Ovary (tissue), 10 donors: Measurements from ENCODE around the gene PRR27. TPM values are rescaled to one million over a fixed set of nuclear protein-coding genes. Genes with fewer than 3 reads are reported as not detected.

Experiments used
- DNase-seq, 5 donors: peaks; one replicate each; pipeline ENCODE4 v3.0.0-alpha.2; 2019 to 2020
- H3K27ac ChIP-seq, 2 donors: fragments of 200-600 bp; one replicate each; pipeline versions ENCODE4 v1.5.1 to v1.8.0; 2019 to 2022
- H3K27me3 ChIP-seq: fragments of 200-600 bp; one replicate; pipeline ENCODE4 v1.8.0; 2022
- H3K36me3 ChIP-seq: fragments of 200-600 bp; sonication (generic); one replicate; pipeline ENCODE4 v1.5.1; 2019
- H3K4me1 ChIP-seq: one replicate; pipeline ENCODE4 v1.8.1; 2013; ENCODE audit warnings: mild to moderate bottlenecking, moderate library complexity; ENCODE audit not compliant: insufficient read depth
- H3K4me3 ChIP-seq: fragments of 200-600 bp; sonication (generic); one replicate; pipeline ENCODE4 v1.5.1; 2017
- H3K9me3 ChIP-seq, 2 donors: fragments of 200-600 bp in 1 of 2; sonication (generic) in 1 of 2; one replicate each; pipeline versions ENCODE4 v1.5.1 to v1.8.1; 2013 to 2019; ENCODE audit warnings: mild to moderate bottlenecking in 1 of 2, moderate library complexity in 1 of 2
- EP300 ChIP-seq: sonication (generic); formaldehyde crosslinking; IDR thresholded peaks from one replicate; pipeline ENCODE4 v1.6.1; 2017; ENCODE audit warnings: antibody characterized with exemption
- POLR2A ChIP-seq: fragments of 450-650 bp; IDR thresholded peaks from one replicate; pipeline ENCODE4 v1.6.1; 2017; ENCODE audit warnings: antibody characterized with exemption, mild to moderate bottlenecking, moderate library complexity
- WGBS, 3 donors: extraction: QIAGEN DNeasy Blood & Tissue Kit in 1 of 3; methylation state at CpG; one replicate each; pipeline versions ENCODE4 v1.1.5 to v1.1.7; 2013 to 2017; 5-methylcytosine and 5-hydroxymethylcytosine counted together
- intact Hi-C, 4 donors: fragments of 100-400 bp; cut with DNase I; formaldehyde crosslinking; loops; one replicate each; pipeline versions ENCODE4 v1.11.0 to v1.15.1; 2022 to 2023
- long read RNA-seq, 3 donors: library from polyadenylated mRNA in 2 of 3; unstranded in 2 of 3; transcript quantifications; one replicate each; pipeline ENCODE4 v2.0.0 and lab custom pipeline, GENCODE V29; 2021 to 2026
- polyA plus RNA-seq, 2 donors: library from polyadenylated mRNA; stranded (reverse); fragments of 200-250 nt in 1 of 2; fragments of 350-450 nt in 1 of 2; fragmentation: Illumina TruSeq in 1 of 2; extraction: RNeasy Lipid Tissue Mini Kit (QIAGEN cat#74804) in 1 of 2; gene quantifications; one replicate each; pipeline ENCODE4 v1.2.3, GENCODE V29; 2013 to 2014
- total RNA-seq, 7 donors: library from RNA; depleted of rRNA in 2 of 7; stranded (reverse); fragments of >200 nt in 2 of 7; fragmentation: NEBNext Ultra II Directional in 3 of 7; extraction: Animal tissue kit (Norgen Biotek cat#: 25700) in 3 of 7; gene quantifications; one replicate each; pipeline versions ENCODE4 v1.1.0 to v1.2.4, GENCODE V29; 2016 to 2023
- TF ChIP-seq, protein P1 (sequence below), 3 donors: fragments of 450-650 bp in 2 of 3; fragments of 200-600 bp in 1 of 3; IDR thresholded peaks; one replicate each; pipeline versions ENCODE4 v1.5.1 to v1.8.0; 2016 to 2022; ENCODE audit warnings: antibody characterized with exemption in 3 of 3, mild to moderate bottlenecking in 1 of 3
- donor health status: DM: no; HTN: no; CAD: no; lungs with moderate emphysema.
- donor health status: DM: no; HTN: no; CAD: no.
- donor health status: Bipolar disorder and iron deficiency.
- donor health status: DM: yes; HTN: yes; CAD: no.
- donor health status: DM: no; HTN: no; CAD: no.
- donor health status: DM: yes; HTN: yes; CAD: no.

PRR27 gene
- total RNA-seq (not detected), polyA plus RNA-seq (not detected)
- long read RNA-seq, donor 1 = 0 reads
- long read RNA-seq, donor 2 = 0 reads
- long read RNA-seq, donor 3 = 0 reads

GRCh38 chr4:70153937-70154336 lies at the start of gene PRR27:
Gene PRR27, plus strand, starts transcription at chr4:70154237. Its CDS starts 139 bp downstream, at chr4:70154376.
- H3K36me3 ChIP-seq = no peaks in the 10 kb centered on the region
- H3K4me1 ChIP-seq = no peaks in the 10 kb centered on the region
- TF ChIP-seq POLR2A = no peak
- TF ChIP-seq, protein P1, sequence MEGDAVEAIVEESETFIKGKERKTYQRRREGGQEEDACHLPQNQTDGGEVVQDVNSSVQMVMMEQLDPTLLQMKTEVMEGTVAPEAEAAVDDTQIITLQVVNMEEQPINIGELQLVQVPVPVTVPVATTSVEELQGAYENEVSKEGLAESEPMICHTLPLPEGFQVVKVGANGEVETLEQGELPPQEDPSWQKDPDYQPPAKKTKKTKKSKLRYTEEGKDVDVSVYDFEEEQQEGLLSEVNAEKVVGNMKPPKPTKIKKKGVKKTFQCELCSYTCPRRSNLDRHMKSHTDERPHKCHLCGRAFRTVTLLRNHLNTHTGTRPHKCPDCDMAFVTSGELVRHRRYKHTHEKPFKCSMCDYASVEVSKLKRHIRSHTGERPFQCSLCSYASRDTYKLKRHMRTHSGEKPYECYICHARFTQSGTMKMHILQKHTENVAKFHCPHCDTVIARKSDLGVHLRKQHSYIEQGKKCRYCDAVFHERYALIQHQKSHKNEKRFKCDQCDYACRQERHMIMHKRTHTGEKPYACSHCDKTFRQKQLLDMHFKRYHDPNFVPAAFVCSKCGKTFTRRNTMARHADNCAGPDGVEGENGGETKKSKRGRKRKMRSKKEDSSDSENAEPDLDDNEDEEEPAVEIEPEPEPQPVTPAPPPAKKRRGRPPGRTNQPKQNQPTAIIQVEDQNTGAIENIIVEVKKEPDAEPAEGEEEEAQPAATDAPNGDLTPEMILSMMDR (IDR thresholded peaks at IDR 0.05) = no peak
- TF ChIP-seq EP300 = no peak
- DNase-seq = no peak
- no peak within 1 kb of the TSS for H3K27ac ChIP-seq
- intact Hi-C loops = no loop called here
- WGBS, 3 donors = 89 to 91% (median 90%) methylated on average over 3 of the region's 3 CpGs
- H3K27me3 ChIP-seq = no peaks in the 10 kb centered on the region
- no peak within 1 kb of the TSS for H3K4me3 ChIP-seq
- no peaks in the 10 kb centered on the region for H3K9me3 ChIP-seq

GRCh38 chr4:70110917-70111316 lies 43.1 kb upstream of the PRR27 start:
- TF ChIP-seq POLR2A = no peak
- TF ChIP-seq, protein P1 (IDR thresholded peaks at IDR 0.05) = no peak
- no peak for TF ChIP-seq EP300
- H3K9me3 ChIP-seq = no peaks in the 10 kb centered on the region
- H3K27me3 ChIP-seq = no peaks in the 10 kb centered on the region
- intact Hi-C loops = no loop called here
- no peak for DNase-seq
- H3K36me3 ChIP-seq = no peaks in the 10 kb centered on the region
- no peak overlapping the region for H3K27ac ChIP-seq
- H3K4me1 ChIP-seq = no peaks in the 10 kb centered on the region
- no peak overlapping the region for H3K4me3 ChIP-seq

DNA sequence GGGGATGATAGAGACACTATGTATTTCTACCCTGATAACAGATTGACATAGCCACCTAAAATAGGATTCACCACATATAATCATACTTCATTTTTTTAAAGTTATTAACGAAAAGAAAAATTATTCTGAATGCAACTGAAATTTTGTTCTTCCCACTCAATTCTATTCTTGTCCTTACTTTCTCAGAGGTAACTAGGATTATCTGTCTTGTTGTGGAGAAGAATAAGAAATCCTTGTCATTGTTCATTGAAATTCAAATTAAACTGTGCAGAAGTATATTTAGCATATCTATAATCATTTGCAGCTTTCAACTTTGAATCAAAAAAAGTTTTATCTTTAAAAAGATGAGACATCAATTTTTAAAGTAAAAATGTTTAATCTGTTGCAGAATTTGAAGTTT lies 40.4 kb upstream of the PRR27 start:
- intact Hi-C loops = no loop called here
- H3K9me3 ChIP-seq = no peaks in the 10 kb centered on the region
- no peak overlapping the region for H3K27ac ChIP-seq
- WGBS, 3 donors = 82 to 85% (median 84%) methylated on average over 1 of the region's 1 CpG
- H3K36me3 ChIP-seq = no peaks in the 10 kb centered on the region
- no peaks in the 10 kb centered on the region for H3K27me3 ChIP-seq
- H3K4me3 ChIP-seq = no peak overlapping the region
- TF ChIP-seq POLR2A (no peak), EP300 (no peak)
- TF ChIP-seq, protein P1 (IDR thresholded peaks at IDR 0.05) = no peak
- no peaks in the 10 kb centered on the region for H3K4me1 ChIP-seq
- no peak for DNase-seq

DNA sequence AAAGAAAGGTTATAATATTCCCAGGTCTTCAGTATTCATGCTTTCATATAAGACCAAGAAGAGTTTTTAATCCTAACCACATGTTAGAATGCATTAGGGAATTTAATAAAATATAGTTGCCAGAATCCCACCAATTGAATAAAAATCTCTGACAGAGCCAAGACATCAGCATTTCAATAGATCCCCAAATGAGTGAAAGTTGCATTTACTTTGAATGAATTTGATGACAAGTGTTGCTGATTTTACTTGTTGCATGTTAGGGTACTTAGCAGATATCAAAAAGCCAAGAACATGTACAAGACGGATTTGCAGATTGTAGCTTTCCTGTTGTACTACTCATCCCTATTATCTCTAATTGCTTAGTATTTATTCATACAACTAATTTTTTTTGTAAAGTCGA lies 39.9 kb upstream of the PRR27 start:
- DNase-seq = no peak
- intact Hi-C loops = no loop called here

More for the DNA sequence above, 39.9 kb upstream of the PRR27 start:
- H3K4me3 ChIP-seq = no peak overlapping the region
- H3K27me3 ChIP-seq = no peaks in the 10 kb centered on the region
- H3K9me3 ChIP-seq = no peaks in the 10 kb centered on the region
- no peak overlapping the region for H3K27ac ChIP-seq
- TF ChIP-seq EP300 = no peak
- TF ChIP-seq, protein P1 (IDR thresholded peaks at IDR 0.05) = no peak
- no peak for TF ChIP-seq POLR2A
- H3K4me1 ChIP-seq = no peaks in the 10 kb centered on the region
- 46 to 55% (median 55%) methylated on average over 2 of the region's 2 CpGs for whole genome bisulfite sequencing, 3 donors
- no peaks in the 10 kb centered on the region for H3K36me3 ChIP-seq
